ENCODE results near the gene PARVA.

DNA sequence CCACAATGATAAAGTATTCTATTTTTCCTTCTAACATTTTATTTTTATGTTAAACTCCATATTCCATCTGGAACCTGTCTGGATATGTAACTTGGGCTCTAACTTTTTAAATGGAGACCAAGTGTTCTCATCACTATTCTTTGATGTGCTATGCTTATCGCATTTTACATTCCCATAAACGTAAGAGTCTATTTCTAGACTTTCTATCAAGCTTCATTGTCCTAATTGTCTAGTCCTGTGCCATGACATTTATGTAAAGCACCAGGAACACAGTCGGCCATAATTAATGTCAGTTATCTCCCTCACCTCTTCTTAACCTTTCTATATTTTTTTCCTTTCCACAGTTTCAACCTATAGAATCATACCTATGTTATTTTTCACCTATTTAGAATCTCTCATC is 183.0 kb downstream of the PARVA start:
- TF ChIP-seq RARB (CRISPR knock-in tag; IDR thresholded peaks at IDR 0.05) (no peak), OSR1 (CRISPR knock-in tag; IDR thresholded peaks at IDR 0.05) (no peak), ZNF8 (CRISPR knock-in tag; IDR thresholded peaks at IDR 0.05) (no peak)
- TF ChIP-seq, protein P1, sequence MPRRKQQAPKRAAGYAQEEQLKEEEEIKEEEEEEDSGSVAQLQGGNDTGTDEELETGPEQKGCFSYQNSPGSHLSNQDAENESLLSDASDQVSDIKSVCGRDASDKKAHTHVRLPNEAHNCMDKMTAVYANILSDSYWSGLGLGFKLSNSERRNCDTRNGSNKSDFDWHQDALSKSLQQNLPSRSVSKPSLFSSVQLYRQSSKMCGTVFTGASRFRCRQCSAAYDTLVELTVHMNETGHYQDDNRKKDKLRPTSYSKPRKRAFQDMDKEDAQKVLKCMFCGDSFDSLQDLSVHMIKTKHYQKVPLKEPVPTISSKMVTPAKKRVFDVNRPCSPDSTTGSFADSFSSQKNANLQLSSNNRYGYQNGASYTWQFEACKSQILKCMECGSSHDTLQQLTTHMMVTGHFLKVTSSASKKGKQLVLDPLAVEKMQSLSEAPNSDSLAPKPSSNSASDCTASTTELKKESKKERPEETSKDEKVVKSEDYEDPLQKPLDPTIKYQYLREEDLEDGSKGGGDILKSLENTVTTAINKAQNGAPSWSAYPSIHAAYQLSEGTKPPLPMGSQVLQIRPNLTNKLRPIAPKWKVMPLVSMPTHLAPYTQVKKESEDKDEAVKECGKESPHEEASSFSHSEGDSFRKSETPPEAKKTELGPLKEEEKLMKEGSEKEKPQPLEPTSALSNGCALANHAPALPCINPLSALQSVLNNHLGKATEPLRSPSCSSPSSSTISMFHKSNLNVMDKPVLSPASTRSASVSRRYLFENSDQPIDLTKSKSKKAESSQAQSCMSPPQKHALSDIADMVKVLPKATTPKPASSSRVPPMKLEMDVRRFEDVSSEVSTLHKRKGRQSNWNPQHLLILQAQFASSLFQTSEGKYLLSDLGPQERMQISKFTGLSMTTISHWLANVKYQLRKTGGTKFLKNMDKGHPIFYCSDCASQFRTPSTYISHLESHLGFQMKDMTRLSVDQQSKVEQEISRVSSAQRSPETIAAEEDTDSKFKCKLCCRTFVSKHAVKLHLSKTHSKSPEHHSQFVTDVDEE (CRISPR knock-in tag; IDR thresholded peaks at IDR 0.05) = no peak
